H1 (cell line): Measurements from ENCODE around the gene HOXB8. TPM values are rescaled to one million over a fixed set of nuclear protein-coding genes. Genes with fewer than 3 reads are reported as not detected.

Experiments used
- ATF2 ChIP-seq: IDR thresholded peaks from 2 replicates; pipeline ENCODE4 v1.6.1; 2012; ENCODE audit warnings: low read length, inconsistent platforms
- ATF3 ChIP-seq: IDR thresholded peaks from 2 replicates; pipeline ENCODE4 v1.6.1; 2011; ENCODE audit warnings: low read depth, mild to moderate bottlenecking, low read length; ENCODE audit not compliant: insufficient read depth
- BRCA1 ChIP-seq: IDR thresholded peaks from 2 replicates; pipeline ENCODE4 v1.6.1; 2012; ENCODE audit warnings: low read depth, low read length, improper control_type of control experiment
- CTCF ChIP-seq, 3 experiments: IDR thresholded peaks; 1 replicate in 2 of 3; 2 replicates in 1 of 3; pipeline versions ENCODE4 v1.5.1 to v1.6.1; 2011; ENCODE audit warnings: low read length in 3 of 3, mild to moderate bottlenecking in 3 of 3, inconsistent platforms in 2 of 3, low read depth in 1 of 3, moderate library complexity in 1 of 3; ENCODE audit not compliant: insufficient read depth in 1 of 3; ENCODE audit errors: control extremely low read depth in 1 of 3
- FOSL1 ChIP-seq: IDR thresholded peaks from 2 replicates; pipeline ENCODE4 v1.6.1; 2011; ENCODE audit warnings: mild to moderate bottlenecking, low read depth, low read length, moderate library complexity; ENCODE audit not compliant: insufficient read depth
- HDAC2 ChIP-seq, 2 experiments: fragments of 300-600 bp in 1 of 2; sonication (generic) in 1 of 2; IDR thresholded peaks; 2 replicates each; pipeline ENCODE4 v1.6.1; 2011 to 2012; ENCODE audit warnings: low read depth in 2 of 2, low read length in 2 of 2, mild to moderate bottlenecking in 2 of 2, moderate library complexity in 2 of 2, borderline replicate concordance in 1 of 2, inconsistent platforms in 1 of 2
- KDM1A ChIP-seq: fragments of 200-600, 300-600 bp; sonication (generic); IDR thresholded peaks from 2 replicates; pipeline ENCODE4 v1.7.1; 2016; ENCODE audit warnings: mild to moderate bottlenecking, low read length, borderline replicate concordance
- KDM5A ChIP-seq: fragments of 200-600 bp; IDR thresholded peaks from 2 replicates; pipeline ENCODE4 v1.7.1; 2012; ENCODE audit warnings: mild to moderate bottlenecking, low read length, inconsistent platforms, mixed read lengths
- MAFK ChIP-seq: IDR thresholded peaks from 2 replicates; pipeline ENCODE4 v1.6.1; 2012; ENCODE audit warnings: low read depth, mild to moderate bottlenecking, improper control_type of control experiment, low read length
- PHF8 ChIP-seq: fragments of 200-600 bp; sonication (generic); conservative IDR thresholded peaks from 2 replicates; pipeline ENCODE4 v1.7.1; 2012; ENCODE audit warnings: low read depth, mild to moderate bottlenecking, inconsistent platforms, low read length, moderate library complexity
- POLR2AphosphoS5 ChIP-seq: IDR thresholded peaks from 2 replicates; pipeline ENCODE4 v1.6.1; 2011; ENCODE audit warnings: low read depth, low read length
- SAP30 ChIP-seq: fragments of 300-600 bp; sonication (generic); IDR thresholded peaks from 2 replicates; pipeline ENCODE4 v1.7.1; 2012; ENCODE audit warnings: low read length, moderate library complexity, mild to moderate bottlenecking, inconsistent platforms; ENCODE audit not compliant: insufficient read depth, insufficient replicate concordance
- SP4 ChIP-seq: IDR thresholded peaks from 2 replicates; pipeline ENCODE4 v1.6.1; 2012; ENCODE audit warnings: low read length, inconsistent platforms
- SUZ12 ChIP-seq: fragments of 200-600 bp; sonication (generic); IDR thresholded peaks from 2 replicates; pipeline ENCODE4 v1.6.1; 2012; ENCODE audit warnings: mild to moderate bottlenecking, inconsistent platforms, low read length, moderate library complexity, mixed read lengths
- TAF7 ChIP-seq: optimal IDR thresholded peaks from 2 replicates; pipeline ENCODE3; 2011; ENCODE audit warnings: low read depth, mild to moderate bottlenecking, inconsistent platforms, low read length, moderate library complexity, borderline replicate concordance
- TBP ChIP-seq: IDR thresholded peaks from 2 replicates; pipeline ENCODE4 v1.6.1; 2011; ENCODE audit warnings: low read depth, low read length, improper control_type of control experiment
- USF2 ChIP-seq: IDR thresholded peaks from 2 replicates; pipeline ENCODE4 v1.6.1; 2011; ENCODE audit warnings: low read length, improper control_type of control experiment
- polyA plus RNA-seq, 7 experiments: library from polyadenylated mRNA; depleted of rRNA in 3 of 7; stranded (reverse) in 5 of 7; unstranded in 2 of 7; fragments of >200 nt in 5 of 7; fragments of 200-250 nt in 2 of 7; gene quantifications; 1 replicate in 5 of 7; 2 replicates in 1 of 7; 4 replicates in 1 of 7; pipeline versions ENCODE4 v1.2.1 to v1.2.3, GENCODE V29; 2011 to 2013; ENCODE audit warnings: missing spikeins in 2 of 7, mixed read lengths in 2 of 7
- total RNA-seq: library from RNA; stranded (reverse); fragmentation: NEBNext Ultra II Directional; extraction: Animal tissue kit (Norgen Biotek cat#: 25700); gene quantifications from 2 replicates; pipeline ENCODE4 v1.2.1, GENCODE V29; 2021

Gene HOXB8
- total and polyA plus RNA-seq, 2 of the 8 experiments (the other 6 are each of a cell fraction or from before 2014, with no cell fraction given) = not detected

GRCh38 chr17:48642059-48642842 lies 27.2 kb upstream of the HOXB8 start (continued):
- TF ChIP-seq CTCF (IDR thresholded peaks at IDR 0.05; ENCODE audit: control extremely low read depth in 1 of 3, insufficient read depth in 1 of 3, low read depth in 1 of 3, low read length in 3 of 3) (peak; percentile 38 to 46 (median 41)), MAFK (no peak), ATF2 (no peak), BRCA1 (no peak), ATF3 (no peak), SAP30 (no peak), TAF7 (no peak), TBP (no peak), SUZ12 (peak; percentile 95), POLR2AphosphoS5 (no peak), PHF8 (no peak), HDAC2 (IDR thresholded peaks at IDR 0.05; ENCODE audit: borderline replicate concordance in 1 of 2, low read depth in 2 of 2, low read length in 2 of 2) (no peak), FOSL1 (no peak), USF2 (no peak), SP4 (no peak), KDM5A (no peak), KDM1A (no peak; the same call in 1 of the 2 replicates)
